Posterior vena cava (tissue), 2 donors: ENCODE measurements around the gene KCNQ1. TPM values are rescaled to one million over a fixed set of nuclear protein-coding genes. Genes with fewer than 3 reads are reported as not detected.

Experiments
- DNase-seq: peaks from one replicate; pipeline ENCODE4 v3.0.0-alpha.2; 2020; ENCODE audit warnings: low spot score
- intact Hi-C, 2 donors: fragments of 100-400 bp; cut with DNase I; formaldehyde crosslinking; loops; one replicate each; pipeline versions ENCODE4 v1.14.1 to v1.14.2; 2022 to 2023
- total RNA-seq, 2 donors: library from RNA; stranded (reverse); fragmentation: NEBNext Ultra II Directional; extraction: Animal tissue kit (Norgen Biotek cat#: 25700); gene quantifications; one replicate each; pipeline ENCODE4 v1.2.1, GENCODE V29; 2021
- donor health status: DM: yes; HTN: yes; CAD: no.
- donor health status: DM: yes; HTN: yes; CAD: no.

The KCNQ1 gene
- total RNA-seq, 2 donors from 2014 or later, result 4.7 to 7.2 TPM

- peak; percentile 51 for DNase-seq
- intact Hi-C loops, result no loop called here
Observed at GRCh38 chr11:2767801-2768200, 323.0 kb downstream of the KCNQ1 start.

- peak; percentile 72 for DNase-seq
- intact Hi-C loops, result no loop called here
Observed at GRCh38 chr11:2768471-2769408, 323.9 kb downstream of the KCNQ1 start.

- intact Hi-C loops, result no loop called here
- peak; percentile 62 for DNase-seq
Observed at GRCh38 chr11:2769409-2770095, 324.7 kb downstream of the KCNQ1 start.

GRCh38 chr11:2770096-2770751 is 325.4 kb downstream of the KCNQ1 start:
- DNase-seq, result peak; percentile 72
- intact Hi-C loops, result no loop called here

GRCh38 chr11:2770761-2771301 is 326.0 kb downstream of the KCNQ1 start:
- intact Hi-C loops, result no loop called here
- DNase-seq, result peak; percentile 66

GRCh38 chr11:2771758-2772466 is 327.1 kb downstream of the KCNQ1 start:
- DNase-seq, result peak; percentile 44
- intact Hi-C loops, result no loop called here

GRCh38 chr11:2772544-2773031 is 327.8 kb downstream of the KCNQ1 start:
- peak; percentile 46 for DNase-seq
- intact Hi-C loops, result no loop called here

- DNase-seq, result peak; percentile 69
- intact Hi-C loops, result no loop called here
Observed at GRCh38 chr11:2774173-2775082, 329.6 kb downstream of the KCNQ1 start.

- peak; percentile 41 for DNase-seq
- intact Hi-C loops, result no loop called here
Observed at GRCh38 chr11:2775083-2775625, 330.3 kb downstream of the KCNQ1 start.

GRCh38 chr11:2775626-2776350 is 331.0 kb downstream of the KCNQ1 start:
- intact Hi-C loops, result no loop called here
- DNase-seq, result peak; percentile 76

- DNase-seq, result peak; percentile 75
- intact Hi-C loops, result no loop called here
Observed at GRCh38 chr11:2776351-2777061, 331.7 kb downstream of the KCNQ1 start.

GRCh38 chr11:2777386-2777785 is 332.6 kb downstream of the KCNQ1 start:
- intact Hi-C loops, result no loop called here
- DNase-seq, result peak; percentile 78

- intact Hi-C loops, result no loop called here
- peak; percentile 79 for DNase-seq
Observed at GRCh38 chr11:2777871-2778629, 333.2 kb downstream of the KCNQ1 start.

GRCh38 chr11:2778630-2779498 is 334.1 kb downstream of the KCNQ1 start:
- intact Hi-C loops, result no loop called here
- peak; percentile 91 for DNase-seq

- DNase-seq, result peak; percentile 61
- intact Hi-C loops, result no loop called here
Observed at GRCh38 chr11:2779499-2779980, 334.7 kb downstream of the KCNQ1 start.
